ACC112 (cell line): Measurements from ENCODE around the gene MUC5B.

Source experiments
- H2AFZ ChIP-seq: fragments of 200-600 bp; sonication (generic); one replicate; pipeline ENCODE4 v1.6.0; 2017; ENCODE audit warnings: antibody characterized with exemption, low read length; ENCODE audit not compliant: unreplicated experiment
- H3K27ac ChIP-seq: fragments of 200-600 bp; sonication (generic); 2 replicates; pipeline ENCODE4 v1.5.1; 2014; ENCODE audit warnings: low read depth, mild to moderate bottlenecking, antibody characterized with exemption, low read length, moderate library complexity
- H3K27me3 ChIP-seq: fragments of 200-600 bp; sonication (generic); 2 replicates; pipeline ENCODE4 v1.6.1; 2014; ENCODE audit warnings: mild to moderate bottlenecking, antibody characterized with exemption, low read length, moderate library complexity, mixed read lengths; ENCODE audit not compliant: insufficient read depth
- H3K36me3 ChIP-seq: fragments of 200-600 bp; sonication (generic); 2 replicates; pipeline ENCODE4 v1.6.1; 2016; ENCODE audit warnings: mild to moderate bottlenecking, antibody characterized with exemption, low read length, moderate library complexity, mixed read lengths; ENCODE audit not compliant: insufficient read depth
- H3K4me1 ChIP-seq: fragments of 200-600 bp; sonication (generic); one replicate; pipeline ENCODE4 v1.6.1; 2016; ENCODE audit warnings: low read length, mixed read lengths; ENCODE audit not compliant: insufficient read depth, unreplicated experiment, control insufficient read depth
- H3K4me3 ChIP-seq: fragments of 200-600 bp; sonication (generic); 2 replicates; pipeline ENCODE4 v1.5.1; 2014; ENCODE audit warnings: mild to moderate bottlenecking, low read depth, low read length
- H3K79me2 ChIP-seq: fragments of 200-600 bp; sonication (generic); one replicate; pipeline ENCODE4 v1.6.0; 2016; ENCODE audit warnings: low read length; ENCODE audit not compliant: control insufficient read depth, unreplicated experiment, insufficient read depth

The MUC5B gene

GRCh38 chr11:1277936-1278512 lies 55.2 kb downstream of the MUC5B start:
- Histone ChIP-seq H3K36me3 (no peaks in the 10 kb centered on the region), H3K4me1 (no peaks in the 10 kb centered on the region), H3K27me3 (no peaks in the 10 kb centered on the region), H3K79me2 (no peaks in the 10 kb centered on the region), H2AFZ (no peak overlapping the region), H3K4me3 (no peak overlapping the region), H3K27ac (no peak overlapping the region)

- no peaks in the 10 kb centered on the region for H3K27me3 ChIP-seq
- no peak overlapping the region for H3K27ac ChIP-seq
- no peak overlapping the region for H2AFZ ChIP-seq
- H3K79me2 ChIP-seq, result no peaks in the 10 kb centered on the region
- no peaks in the 10 kb centered on the region for H3K36me3 ChIP-seq
- no peaks in the 10 kb centered on the region for H3K4me1 ChIP-seq
- H3K4me3 ChIP-seq, result no peak overlapping the region
Measured at GRCh38 chr11:1278766-1279673, 56.2 kb downstream of the MUC5B start.

- Histone ChIP-seq H3K27ac (no peak overlapping the region), H2AFZ (no peak overlapping the region), H3K4me3 (no peak overlapping the region), H3K36me3 (no peaks in the 10 kb centered on the region), H3K4me1 (no peaks in the 10 kb centered on the region), H3K27me3 (no peaks in the 10 kb centered on the region), H3K79me2 (no peaks in the 10 kb centered on the region)
Measured at GRCh38 chr11:1279674-1280055, 56.8 kb downstream of the MUC5B start.

- Histone ChIP-seq H3K4me3 (no peak overlapping the region), H3K4me1 (no peaks in the 10 kb centered on the region), H3K27me3 (no peaks in the 10 kb centered on the region), H3K79me2 (no peaks in the 10 kb centered on the region), H3K27ac (no peak overlapping the region), H2AFZ (no peak overlapping the region), H3K36me3 (no peaks in the 10 kb centered on the region)
Measured at GRCh38 chr11:1280116-1281035, 57.5 kb downstream of the MUC5B start.

- Histone ChIP-seq H3K4me3 (no peak overlapping the region), H3K79me2 (no peaks in the 10 kb centered on the region), H3K27me3 (no peaks in the 10 kb centered on the region), H3K4me1 (no peaks in the 10 kb centered on the region), H3K36me3 (no peaks in the 10 kb centered on the region), H3K27ac (no peak overlapping the region), H2AFZ (no peak overlapping the region)
Measured at GRCh38 chr11:1281326-1281973, 58.6 kb downstream of the MUC5B start.

GRCh38 chr11:1281974-1282365 lies 59.1 kb downstream of the MUC5B start:
- H3K4me3 ChIP-seq, result no peak overlapping the region
- H3K27me3 ChIP-seq, result no peaks in the 10 kb centered on the region
- H3K36me3 ChIP-seq, result no peaks in the 10 kb centered on the region
- no peak overlapping the region for H3K27ac ChIP-seq
- no peak overlapping the region for H2AFZ ChIP-seq
- no peaks in the 10 kb centered on the region for H3K4me1 ChIP-seq
- no peaks in the 10 kb centered on the region for H3K79me2 ChIP-seq

GRCh38 chr11:1283091-1283511 lies 60.2 kb downstream of the MUC5B start:
- Histone ChIP-seq H3K4me3 (no peak overlapping the region), H2AFZ (no peak overlapping the region), H3K27ac (no peak overlapping the region), H3K4me1 (no peaks in the 10 kb centered on the region), H3K27me3 (no peaks in the 10 kb centered on the region), H3K79me2 (no peaks in the 10 kb centered on the region), H3K36me3 (no peaks in the 10 kb centered on the region)

GRCh38 chr11:1283906-1284305 lies 61.0 kb downstream of the MUC5B start:
- Histone ChIP-seq H3K4me3 (no peak overlapping the region), H3K79me2 (no peaks in the 10 kb centered on the region), H3K27ac (no peak overlapping the region), H3K27me3 (no peaks in the 10 kb centered on the region), H3K4me1 (no peaks in the 10 kb centered on the region), H2AFZ (no peak overlapping the region), H3K36me3 (no peaks in the 10 kb centered on the region)

- Histone ChIP-seq H3K36me3 (0 out of 2 replicates have a peak, but pooled peaks cover 4% of the 10 kb centered on the region), H3K27ac (no peak overlapping the region)
Measured at GRCh38 chr11:1285316-1285744, 62.5 kb downstream of the MUC5B start.

GRCh38 chr11:1285876-1286275 lies 63.0 kb downstream of the MUC5B start:
- Histone ChIP-seq H3K27me3 (no peaks in the 10 kb centered on the region), H2AFZ (no peak overlapping the region), H3K4me1 (no peaks in the 10 kb centered on the region), H3K27ac (no peak overlapping the region), H3K36me3 (0 out of 2 replicates have a peak, but pooled peaks cover 4% of the 10 kb centered on the region), H3K79me2 (peaks cover 3% of the 10 kb centered on the region), H3K4me3 (no peak overlapping the region)

More at GRCh38 chr11:1285316-1285744, 62.5 kb downstream of the MUC5B start:
- no peaks in the 10 kb centered on the region for H3K4me1 ChIP-seq
- no peaks in the 10 kb centered on the region for H3K27me3 ChIP-seq
- H2AFZ ChIP-seq, result no peak overlapping the region
- no peaks in the 10 kb centered on the region for H3K79me2 ChIP-seq
- H3K4me3 ChIP-seq, result no peak overlapping the region
